Activated naive CD4-positive, alpha-beta T cell treated with anti-CD3 and anti-CD28 coated beads, Interleukin-2, amount 10 ng/mL, durations not matched to agents 7 days and 5 days (primary cell): Measurements from ENCODE around the gene CHADL.

ENCODE experiments used
- CTCF ChIA-PET: fragments of 350-600 bp; sonication (Branson Sonifier 250); formaldehyde crosslinking; loops from one replicate; lab custom pipeline; 2021; ENCODE audit warnings: antibody characterized with exemption; lab: Charles Lee
- DNase-seq: peaks from one replicate; pipeline ENCODE4 v3.0.0-alpha.2; 2020
- H3K27ac Mint-ChIP-seq: one replicate; pipeline ENCODE4 v1.8.0; 2021; ENCODE audit warnings: mild to moderate bottlenecking, moderate library complexity, mixed read lengths
- H3K27me3 Mint-ChIP-seq: one replicate; pipeline ENCODE4 v1.8.0; 2021; ENCODE audit warnings: mild to moderate bottlenecking, mixed read lengths
- H3K36me3 Mint-ChIP-seq: one replicate; pipeline ENCODE4 v1.8.0; 2021; ENCODE audit warnings: mixed read lengths
- H3K4me1 Mint-ChIP-seq: one replicate; pipeline ENCODE4 v1.8.0; 2021; ENCODE audit warnings: mixed read lengths
- H3K4me3 Mint-ChIP-seq: one replicate; pipeline ENCODE4 v1.8.0; 2021; ENCODE audit warnings: mild to moderate bottlenecking, moderate library complexity, mixed read lengths
- H3K9me3 Mint-ChIP-seq: one replicate; pipeline ENCODE4 v1.8.0; 2021; ENCODE audit warnings: mixed read lengths

Gene CHADL, protein sequence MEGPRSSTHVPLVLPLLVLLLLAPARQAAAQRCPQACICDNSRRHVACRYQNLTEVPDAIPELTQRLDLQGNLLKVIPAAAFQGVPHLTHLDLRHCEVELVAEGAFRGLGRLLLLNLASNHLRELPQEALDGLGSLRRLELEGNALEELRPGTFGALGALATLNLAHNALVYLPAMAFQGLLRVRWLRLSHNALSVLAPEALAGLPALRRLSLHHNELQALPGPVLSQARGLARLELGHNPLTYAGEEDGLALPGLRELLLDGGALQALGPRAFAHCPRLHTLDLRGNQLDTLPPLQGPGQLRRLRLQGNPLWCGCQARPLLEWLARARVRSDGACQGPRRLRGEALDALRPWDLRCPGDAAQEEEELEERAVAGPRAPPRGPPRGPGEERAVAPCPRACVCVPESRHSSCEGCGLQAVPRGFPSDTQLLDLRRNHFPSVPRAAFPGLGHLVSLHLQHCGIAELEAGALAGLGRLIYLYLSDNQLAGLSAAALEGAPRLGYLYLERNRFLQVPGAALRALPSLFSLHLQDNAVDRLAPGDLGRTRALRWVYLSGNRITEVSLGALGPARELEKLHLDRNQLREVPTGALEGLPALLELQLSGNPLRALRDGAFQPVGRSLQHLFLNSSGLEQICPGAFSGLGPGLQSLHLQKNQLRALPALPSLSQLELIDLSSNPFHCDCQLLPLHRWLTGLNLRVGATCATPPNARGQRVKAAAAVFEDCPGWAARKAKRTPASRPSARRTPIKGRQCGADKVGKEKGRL

DNA sequence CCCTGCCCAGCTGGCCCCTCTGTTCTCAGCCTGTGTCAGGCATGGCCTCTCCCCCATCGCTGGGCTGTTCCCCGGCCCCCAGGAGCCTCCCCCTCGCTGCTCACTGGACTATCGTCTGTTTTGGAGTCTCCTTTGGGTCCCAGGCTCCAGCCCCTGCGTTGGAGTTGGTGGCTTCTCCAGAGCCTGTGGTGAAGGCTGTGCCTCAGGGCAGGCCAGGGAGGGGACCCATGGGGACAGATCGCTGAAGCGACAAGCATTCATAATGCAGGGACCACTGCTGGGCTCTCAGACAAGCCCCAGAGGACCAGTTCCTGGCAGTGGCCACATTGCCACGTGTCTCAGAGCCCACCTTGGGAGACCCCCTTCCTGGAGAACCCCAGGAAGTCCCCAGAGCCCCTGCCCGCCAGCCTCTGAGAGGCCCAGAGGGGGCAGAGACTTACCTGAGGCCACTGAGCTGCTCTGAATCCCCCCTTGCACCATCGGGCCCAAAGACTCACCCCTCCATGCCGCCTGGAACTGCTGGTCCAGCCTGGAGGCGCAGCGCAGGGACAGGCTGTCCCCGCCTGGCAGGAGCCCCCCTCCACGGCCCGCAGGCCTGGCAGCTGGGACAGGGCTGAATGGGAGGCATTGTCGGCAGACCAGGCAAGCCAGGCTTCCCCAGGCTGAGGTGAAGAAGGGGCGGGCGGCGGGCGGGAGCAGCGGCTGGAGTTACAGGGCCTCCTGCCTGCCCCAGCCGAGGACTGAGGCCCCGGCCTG, at the start of gene CHADL:
CHADL (minus strand) TSS at position 555 of the 756 bp plus-strand sequence; CDS start at position 505, 50 bp downstream.
- Mint-ChIP-seq H3K27me3 (peaks cover 15% of the 10 kb centered on the region), H3K27ac (peak within 1 kb of the TSS; percentile 33), H3K4me3 (no peak within 1 kb of the TSS), H3K9me3 (no peaks in the 10 kb centered on the region), H3K4me1 (peaks cover 6% of the 10 kb centered on the region), H3K36me3 (peaks cover 9% of the 10 kb centered on the region)
- CTCF ChIA-PET = interaction anchor here (0.9 kb wide), 1 partner anchor 317 kb away, joined by 3 read pairs; no protein-coding TSS in a partner anchor
- DNase-seq = no peak

DNA sequence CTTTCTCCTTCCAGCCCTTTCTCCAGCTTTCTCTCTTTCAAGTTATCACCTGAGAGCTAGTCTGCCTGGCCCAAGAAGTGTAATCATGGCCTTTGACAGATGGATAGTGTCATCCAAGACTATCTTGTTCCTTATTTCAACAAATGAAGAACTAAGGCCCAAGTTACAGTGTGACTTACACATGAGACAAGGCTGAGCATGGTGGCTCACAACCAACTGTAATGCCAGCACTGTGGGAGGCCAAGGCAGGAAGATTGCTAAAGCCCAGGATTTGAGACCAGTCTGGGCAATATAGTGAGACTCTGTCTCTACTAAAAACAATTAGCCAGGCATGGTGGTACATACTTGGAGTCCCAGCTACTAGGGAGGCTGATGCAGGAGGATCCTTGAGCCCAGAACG, 48.9 kb upstream of the CHADL start:
- H3K9me3 Mint-ChIP-seq = no peaks in the 10 kb centered on the region
- DNase-seq = no peak
- H3K27me3 Mint-ChIP-seq = no peaks in the 10 kb centered on the region
- H3K4me1 Mint-ChIP-seq = peaks cover 23% of the 10 kb centered on the region
- peaks cover 2% of the 10 kb centered on the region for H3K36me3 Mint-ChIP-seq
- CTCF ChIA-PET = no interaction called here
- H3K27ac Mint-ChIP-seq = peak overlapping the region; percentile 31
- no peak overlapping the region for H3K4me3 Mint-ChIP-seq

DNA sequence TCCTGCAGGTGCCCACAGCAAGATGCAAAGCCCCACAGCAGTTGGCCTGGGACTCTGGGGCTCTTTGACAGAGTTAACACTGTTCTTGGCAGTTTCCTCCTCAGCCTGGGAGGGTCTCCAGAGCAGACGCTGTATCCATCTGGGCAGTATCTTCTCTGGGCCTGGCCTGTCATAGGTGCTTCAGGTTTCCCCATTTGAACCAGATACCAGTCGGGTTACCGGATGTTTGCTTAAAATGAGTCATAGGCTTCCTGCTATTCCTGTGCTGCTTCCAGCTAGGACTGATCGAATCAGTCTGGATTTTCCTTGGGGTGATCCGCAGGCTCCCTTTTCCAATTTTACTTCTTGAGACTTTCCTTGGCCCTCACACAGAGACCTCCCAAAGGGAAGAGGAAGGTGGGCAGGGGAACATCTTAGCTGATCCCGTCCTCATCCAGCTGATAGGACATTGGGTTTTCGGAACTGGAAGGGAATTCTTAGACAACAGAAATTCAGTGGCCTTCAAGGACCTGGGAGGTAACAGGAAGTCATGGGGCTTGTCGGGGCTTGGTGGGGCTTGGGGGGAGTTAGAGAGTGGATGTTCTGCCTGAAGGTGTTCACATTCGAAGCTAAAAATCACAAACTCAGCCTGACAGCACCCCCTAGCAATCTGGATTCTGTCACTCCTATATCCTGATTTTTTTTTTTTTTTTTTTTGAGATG, 47.7 kb upstream of the CHADL start:
- CTCF ChIA-PET = no interaction called here
- DNase-seq = no peak
- H3K27me3 Mint-ChIP-seq = no peaks in the 10 kb centered on the region

DNA sequence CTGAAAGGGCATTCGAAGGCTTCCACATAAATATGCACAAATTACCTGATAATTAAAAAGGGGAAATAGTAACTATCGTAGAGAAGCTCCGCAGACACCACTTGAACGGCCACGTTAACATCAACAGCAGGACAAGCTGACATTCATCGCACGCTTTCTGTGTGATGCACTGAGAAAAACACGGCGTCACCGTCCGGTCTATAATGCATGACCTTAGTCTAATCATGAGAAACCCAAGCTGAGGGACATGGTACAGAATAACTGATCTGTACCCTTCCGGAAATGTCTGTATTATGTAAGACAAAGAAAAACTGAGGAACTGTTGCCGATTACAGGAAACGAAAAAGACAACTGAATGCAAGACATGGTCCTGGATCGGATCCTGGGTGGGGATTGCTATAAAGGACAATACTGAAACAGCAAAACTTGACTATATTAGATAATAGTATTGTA, 45.9 kb upstream of the CHADL start:
- peak; percentile 65 for DNase-seq
- CTCF ChIA-PET = interaction anchor here (1.2 kb wide), 1 partner anchor 49 kb away, joined by 4 read pairs; no protein-coding TSS in a partner anchor
- H3K27me3 Mint-ChIP-seq = no peaks in the 10 kb centered on the region
- H3K27ac Mint-ChIP-seq = peak overlapping the region; percentile 100
- peak overlapping the region; percentile 96 for H3K4me3 Mint-ChIP-seq
- H3K36me3 Mint-ChIP-seq = peaks cover 13% of the 10 kb centered on the region
- H3K9me3 Mint-ChIP-seq = no peaks in the 10 kb centered on the region
- H3K4me1 Mint-ChIP-seq = peaks cover 39% of the 10 kb centered on the region

More for the DNA sequence above, 47.7 kb upstream of the CHADL start:
- Mint-ChIP-seq H3K9me3 (no peaks in the 10 kb centered on the region), H3K4me1 (peaks cover 32% of the 10 kb centered on the region), H3K36me3 (peaks cover 6% of the 10 kb centered on the region), H3K27ac (peak overlapping the region; percentile 86), H3K4me3 (peak overlapping the region; percentile 58)

- Mint-ChIP-seq H3K4me3 (peak within 1 kb of the TSS; percentile 96), H3K36me3 (peaks cover 16% of the 10 kb centered on the region), H3K27me3 (no peaks in the 10 kb centered on the region), H3K27ac (peak within 1 kb of the TSS; percentile 100), H3K4me1 (peaks cover 39% of the 10 kb centered on the region), H3K9me3 (no peaks in the 10 kb centered on the region)
- CTCF ChIA-PET = interaction anchor here (1.2 kb wide), 1 partner anchor 48 kb away, joined by 4 read pairs; no protein-coding TSS in a partner anchor
- peak; percentile 99 for DNase-seq
These were observed 45.3 kb upstream of the CHADL start, which contains the start of gene RANGAP1 for GRCh38 chr22:41285820-41286638. RANGAP1 (minus strand) TSS chr22:41286187; CDS start chr22:41281044, 5,143 bp downstream.

GRCh38 chr22:41285441-41285819, 44.7 kb upstream of the CHADL start:
- peak; percentile 87 for DNase-seq
- Mint-ChIP-seq H3K27me3 (no peaks in the 10 kb centered on the region), H3K9me3 (no peaks in the 10 kb centered on the region), H3K4me1 (peaks cover 41% of the 10 kb centered on the region), H3K27ac (peak overlapping the region; percentile 100), H3K36me3 (peaks cover 22% of the 10 kb centered on the region), H3K4me3 (peak overlapping the region; percentile 96)
- CTCF ChIA-PET = no interaction called here

- Mint-ChIP-seq H3K36me3 (peaks cover 24% of the 10 kb centered on the region), H3K9me3 (no peaks in the 10 kb centered on the region), H3K27ac (peak overlapping the region; percentile 100), H3K4me3 (peak overlapping the region; percentile 96), H3K4me1 (peaks cover 41% of the 10 kb centered on the region), H3K27me3 (no peaks in the 10 kb centered on the region)
- CTCF ChIA-PET = no interaction called here
- DNase-seq = no peak
These were observed 43.7 kb upstream of the CHADL start for GRCh38 chr22:41284465-41284864.

GRCh38 chr22:41280854-41281253, 40.1 kb upstream of the CHADL start:
- Mint-ChIP-seq H3K27me3 (no peaks in the 10 kb centered on the region), H3K27ac (peak overlapping the region; percentile 28), H3K9me3 (no peaks in the 10 kb centered on the region), H3K4me3 (no peak overlapping the region), H3K36me3 (peaks cover 39% of the 10 kb centered on the region), H3K4me1 (peaks cover 24% of the 10 kb centered on the region)
- CTCF ChIA-PET = no interaction called here
- no peak for DNase-seq

- Mint-ChIP-seq H3K4me1 (peaks cover 21% of the 10 kb centered on the region), H3K9me3 (no peaks in the 10 kb centered on the region), H3K36me3 (peaks cover 41% of the 10 kb centered on the region), H3K27me3 (no peaks in the 10 kb centered on the region), H3K4me3 (no peak overlapping the region), H3K27ac (peak overlapping the region; percentile 68)
- no peak for DNase-seq
- CTCF ChIA-PET = no interaction called here
These were observed 39.3 kb upstream of the CHADL start for GRCh38 chr22:41280065-41280464.

GRCh38 chr22:41274856-41275255, 34.1 kb upstream of the CHADL start:
- H3K4me3 Mint-ChIP-seq = no peak overlapping the region
- no peaks in the 10 kb centered on the region for H3K4me1 Mint-ChIP-seq
- CTCF ChIA-PET = no interaction called here
- H3K27me3 Mint-ChIP-seq = no peaks in the 10 kb centered on the region
- no peaks in the 10 kb centered on the region for H3K9me3 Mint-ChIP-seq
- DNase-seq = no peak
- H3K27ac Mint-ChIP-seq = no peak overlapping the region
- H3K36me3 Mint-ChIP-seq = peaks cover 54% of the 10 kb centered on the region

DNA sequence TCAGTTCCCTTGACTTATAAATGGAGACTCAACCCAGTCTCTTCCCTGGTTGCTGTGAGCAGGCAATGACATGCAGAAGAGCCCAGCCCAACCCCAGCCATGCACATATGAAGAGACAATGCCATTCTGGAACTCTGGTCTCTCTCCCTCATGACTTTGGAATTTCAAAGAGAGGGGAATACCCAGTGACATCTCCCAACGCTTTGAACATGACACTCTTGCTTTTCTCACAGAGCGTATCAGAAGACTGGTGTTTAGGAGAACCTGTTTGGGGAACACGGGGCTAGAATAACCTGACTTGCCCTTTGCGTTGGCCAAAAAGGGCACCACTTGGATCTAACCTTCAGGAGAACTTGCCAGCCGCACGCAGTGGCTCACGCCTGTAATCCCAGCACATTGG, 32.4 kb upstream of the CHADL start:
- Mint-ChIP-seq H3K4me3 (no peak overlapping the region), H3K27me3 (no peaks in the 10 kb centered on the region), H3K36me3 (peaks cover 55% of the 10 kb centered on the region), H3K27ac (no peak overlapping the region), H3K4me1 (no peaks in the 10 kb centered on the region), H3K9me3 (no peaks in the 10 kb centered on the region)
- CTCF ChIA-PET = no interaction called here
- no peak for DNase-seq

GRCh38 chr22:41271787-41272186, 31.1 kb upstream of the CHADL start:
- CTCF ChIA-PET = no interaction called here
- peaks cover 55% of the 10 kb centered on the region for H3K36me3 Mint-ChIP-seq

GRCh38 chr22:41267958-41268357, 27.2 kb upstream of the CHADL start:
- CTCF ChIA-PET = no interaction called here
- Mint-ChIP-seq H3K27me3 (no peaks in the 10 kb centered on the region), H3K4me1 (no peaks in the 10 kb centered on the region), H3K4me3 (no peak overlapping the region), H3K9me3 (no peaks in the 10 kb centered on the region), H3K27ac (no peak overlapping the region), H3K36me3 (peaks cover 51% of the 10 kb centered on the region)
- no peak for DNase-seq

More at GRCh38 chr22:41271787-41272186, 31.1 kb upstream of the CHADL start:
- Mint-ChIP-seq H3K4me1 (no peaks in the 10 kb centered on the region), H3K27ac (no peak overlapping the region), H3K4me3 (no peak overlapping the region), H3K27me3 (no peaks in the 10 kb centered on the region), H3K9me3 (no peaks in the 10 kb centered on the region)
- DNase-seq = no peak
